Uterus (tissue), 2 donors: ENCODE data around the gene PCSK2.

Source experiments
- CTCF ChIP-seq, 4 experiments: fragments of 200-600 bp in 2 of 4; fragments of 450-650 bp in 2 of 4; sonication (generic) in 2 of 4; IDR thresholded peaks; one replicate each; pipeline ENCODE4 v1.5.1; 2016 to 2019; ENCODE audit warnings: antibody characterized with exemption in 4 of 4, mild to moderate bottlenecking in 2 of 4, moderate library complexity in 1 of 4
- POLR2A ChIP-seq, 2 donors: fragments of 450-650 bp; IDR thresholded peaks; one replicate each; pipeline ENCODE4 v1.6.1; 2016; ENCODE audit warnings: antibody characterized with exemption in 2 of 2, mild to moderate bottlenecking in 1 of 2, moderate library complexity in 1 of 2

- no peak for TF ChIP-seq CTCF (IDR thresholded peaks at IDR 0.05)
- TF ChIP-seq POLR2A (IDR thresholded peaks at IDR 0.05): no peak
Measured at GRCh38 chr20:17445543-17445942, 218.7 kb downstream of the PCSK2 start.
